ENCODE data around the gene CTXND2. TPM values are rescaled to one million over a fixed set of nuclear protein-coding genes. Genes with fewer than 3 reads are reported as not detected.
"Not testable (repeated sequence)": the region's sequence is repeated elsewhere in the genome, so short reads cannot be mapped to it uniquely, and the experiment has no call there.

Gene CTXND2
- total and polyA plus RNA-seq, 2 of the 4 experiments (the other 2 are of a cell fraction) = not detected

DNA sequence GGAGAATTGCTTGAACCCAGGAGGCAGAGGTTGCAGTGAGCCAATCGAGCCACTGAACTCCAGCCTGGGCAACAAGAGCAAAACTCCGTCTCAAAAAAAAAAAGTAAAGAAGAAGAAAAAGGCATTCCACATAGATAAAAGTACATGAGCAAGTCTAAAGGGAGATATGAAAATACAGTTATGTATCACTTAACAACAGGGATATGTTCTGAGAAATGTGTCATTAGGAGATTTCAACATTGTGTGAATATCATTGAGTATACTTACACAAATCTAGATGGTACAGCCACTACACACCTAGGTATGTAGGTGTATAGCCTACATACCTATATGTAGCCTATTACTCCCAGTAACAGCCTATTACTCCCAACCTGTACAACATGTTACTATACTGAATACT is 23.2 kb upstream of the CTXND2 start:
- Histone ChIP-seq H3K79me1 (ENCODE audit: low read depth in 1 of 2, low read length in 2 of 2) (peaks cover 19 to 59% of the 10 kb centered on the region in 2 experiments), H2BK5ac (ENCODE audit: low read depth, low read length, poor library complexity, severe bottlenecking) (no peak overlapping the region), H2AFZ (replicated peaks; ENCODE audit: low read length, poor library complexity) (no peak overlapping the region), H2AK9ac (replicated peaks; ENCODE audit: low read depth, low read length, poor library complexity) (no peak overlapping the region), H4K8ac (ENCODE audit: low read depth in 2 of 2, low read length in 2 of 2) (no peak overlapping the region), H3K4me3 (ENCODE audit: insufficient read depth, low read depth, low read length) (no peak overlapping the region), H2BK120ac (ENCODE audit: low read depth, low read length) (no peak overlapping the region), H2AK5ac (ENCODE audit: low read depth, low read length) (no peak overlapping the region), H3K9ac (ENCODE audit: low read depth, low read length) (no peak overlapping the region), H3K18ac (ENCODE audit: low read depth, low read length) (no peak overlapping the region), H4K91ac (ENCODE audit: insufficient read depth, low read depth, low read length) (no peak overlapping the region), H3K27ac (ENCODE audit: insufficient read depth, low read length) (no peak overlapping the region), H3K4me1 (ENCODE audit: control insufficient read depth, insufficient read depth, low read length) (0 out of 2 replicates have a peak, but pooled peaks cover 2% of the 10 kb centered on the region), H3K4me2 (ENCODE audit: low read depth, low read length) (no peak overlapping the region), H3K9me3 (ENCODE audit: control insufficient read depth, insufficient read depth, low read length) (no peaks in the 10 kb centered on the region), H2BK20ac (ENCODE audit: low read depth, low read length) (no peak overlapping the region), H4K5ac (ENCODE audit: low read depth, low read length) (no peak overlapping the region), H4K20me1 (ENCODE audit: insufficient read depth, low read length) (peaks cover 29% of the 10 kb centered on the region), H2BK15ac (ENCODE audit: low read depth, low read length) (no peak overlapping the region), H3K23ac (ENCODE audit: low read depth, low read length) (no peak overlapping the region), H3K14ac (replicated peaks; ENCODE audit: low read depth, low read length) (no peak overlapping the region), H3K4ac (ENCODE audit: low read depth, low read length) (no peak overlapping the region), H3K9me1 (ENCODE audit: insufficient read depth, low read length) (0 out of 2 replicates have a peak, but pooled peaks cover 4% of the 10 kb centered on the region), H3K56ac (ENCODE audit: extremely low read depth, insufficient read depth, low read length) (no peak overlapping the region), H3K27me3 (ENCODE audit: control insufficient read depth, insufficient read depth, low read length) (no peaks in the 10 kb centered on the region), H3K36me3 (ENCODE audit: control insufficient read depth, insufficient read depth, low read length) (peaks cover 12% of the 10 kb centered on the region)
- POLR2A ChIA-PET (ENCODE audit: unreplicated experiment) = no interaction called here
- intact Hi-C loops (cut with micrococcal nuclease) (no loop called here), in situ Hi-C loops (cut with MboI; ENCODE audit: low sequenced_read_pairs) (no loop called here), dilution Hi-C loops (cut with HindIII; ENCODE audit: low sequenced_read_pairs, unreplicated experiment) (no loop called here)
- CTCF ChIA-PET = no interaction called here
- TF ChIP-seq MXI1 (IDR thresholded peaks at IDR 0.05; ENCODE audit: borderline replicate concordance, low read depth, low read length) (no peak), CEBPB (IDR thresholded peaks at IDR 0.05; ENCODE audit: low read depth, low read length) (no peak), FOS (IDR thresholded peaks at IDR 0.05; ENCODE audit: low read depth, low read length) (no peak), CHD1 (IDR thresholded peaks at IDR 0.05; ENCODE audit: low read depth, low read length) (no peak), MAFK (IDR thresholded peaks at IDR 0.05; ENCODE audit: low read depth, low read length) (no peak), MAZ (IDR thresholded peaks at IDR 0.05; ENCODE audit: borderline replicate concordance, low read depth, low read length) (no peak), NFE2L2 (IDR thresholded peaks at IDR 0.05; ENCODE audit: low read depth, low read length) (no peak), SMC3 (IDR thresholded peaks at IDR 0.05; ENCODE audit: low read depth, low read length) (no peak)
- TF ChIP-seq, protein P1, sequence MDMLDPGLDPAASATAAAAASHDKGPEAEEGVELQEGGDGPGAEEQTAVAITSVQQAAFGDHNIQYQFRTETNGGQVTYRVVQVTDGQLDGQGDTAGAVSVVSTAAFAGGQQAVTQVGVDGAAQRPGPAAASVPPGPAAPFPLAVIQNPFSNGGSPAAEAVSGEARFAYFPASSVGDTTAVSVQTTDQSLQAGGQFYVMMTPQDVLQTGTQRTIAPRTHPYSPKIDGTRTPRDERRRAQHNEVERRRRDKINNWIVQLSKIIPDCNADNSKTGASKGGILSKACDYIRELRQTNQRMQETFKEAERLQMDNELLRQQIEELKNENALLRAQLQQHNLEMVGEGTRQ (IDR thresholded peaks at IDR 0.05; ENCODE audit: low read depth, low read length) = no peak
- no CpG with 5 or more reads among the region's 2 CpGs for WGBS, 2 experiments (ENCODE audit: extremely low coverage in 2 of 2, insufficient read length in 1 of 2)
- DNase-seq = no peak
- no peak for ATAC-seq (ENCODE audit: low read depth)
- no TSS peak for BruUV-seq (replicated peaks)

DNA sequence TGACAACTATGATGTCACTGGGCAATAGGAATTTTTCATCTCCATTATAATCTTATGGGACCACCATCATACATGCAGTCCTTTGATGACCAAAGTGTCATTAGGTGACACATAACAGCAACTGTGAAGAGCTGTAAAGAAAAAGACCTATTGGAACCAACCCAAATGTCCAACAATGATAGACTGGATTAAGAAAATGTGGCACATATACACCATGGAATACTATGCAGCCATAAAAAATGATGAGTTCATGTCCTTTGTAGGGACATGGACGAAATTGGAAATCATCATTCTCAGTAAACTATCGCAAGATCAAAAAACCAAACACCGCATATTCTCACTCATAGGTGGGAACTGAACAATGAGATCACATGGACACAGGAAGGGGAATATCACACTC is 22.7 kb upstream of the CTXND2 start:
- H3K27me3 ChIP-seq (ENCODE audit: control insufficient read depth, insufficient read depth, low read length); H2BK5ac ChIP-seq (ENCODE audit: low read depth, low read length, poor library complexity, severe bottlenecking); H3K9me1 ChIP-seq (ENCODE audit: insufficient read depth, low read length); H4K91ac ChIP-seq (ENCODE audit: insufficient read depth, low read depth, low read length); H3K4ac ChIP-seq (ENCODE audit: low read depth, low read length); H3K4me3 ChIP-seq (ENCODE audit: insufficient read depth, low read depth, low read length); H2AK5ac ChIP-seq (ENCODE audit: low read depth, low read length); H2BK15ac ChIP-seq (ENCODE audit: low read depth, low read length); POLR2A ChIA-PET (ENCODE audit: unreplicated experiment); H4K5ac ChIP-seq (ENCODE audit: low read depth, low read length); H3K4me2 ChIP-seq (ENCODE audit: low read depth, low read length); H3K23ac ChIP-seq (ENCODE audit: low read depth, low read length); in situ Hi-C loops (cut with MboI; ENCODE audit: low sequenced_read_pairs); intact Hi-C loops (cut with micrococcal nuclease); DNase-seq; H3K27ac ChIP-seq (ENCODE audit: insufficient read depth, low read length); H2AK9ac ChIP-seq (replicated peaks; ENCODE audit: low read depth, low read length, poor library complexity); CTCF ChIA-PET; H3K9ac ChIP-seq (ENCODE audit: low read depth, low read length); H3K9me3 ChIP-seq (ENCODE audit: control insufficient read depth, insufficient read depth, low read length); H2BK20ac ChIP-seq (ENCODE audit: low read depth, low read length); H2BK120ac ChIP-seq (ENCODE audit: low read depth, low read length); H4K8ac ChIP-seq (ENCODE audit: low read depth in 2 of 2, low read length in 2 of 2); BruUV-seq (replicated peaks); dilution Hi-C loops (cut with HindIII; ENCODE audit: low sequenced_read_pairs, unreplicated experiment); H2AFZ ChIP-seq (replicated peaks; ENCODE audit: low read length, poor library complexity); H3K14ac ChIP-seq (replicated peaks; ENCODE audit: low read depth, low read length); H3K18ac ChIP-seq (ENCODE audit: low read depth, low read length); H3K56ac ChIP-seq (ENCODE audit: extremely low read depth, insufficient read depth, low read length); H3K4me1 ChIP-seq (ENCODE audit: control insufficient read depth, insufficient read depth, low read length); ATAC-seq (ENCODE audit: low read depth): not testable (repeated sequence)
- peaks cover 30% of the 10 kb centered on the region for H4K20me1 ChIP-seq (ENCODE audit: insufficient read depth, low read length)
- WGBS, 2 experiments (ENCODE audit: extremely low coverage in 2 of 2, insufficient read length in 1 of 2) = no CpG with 5 or more reads among the region's 3 CpGs
- H3K79me1 ChIP-seq (ENCODE audit: low read depth in 1 of 2, low read length in 2 of 2) = peaks cover 22 to 61% of the 10 kb centered on the region in 2 experiments
- H3K36me3 ChIP-seq (ENCODE audit: control insufficient read depth, insufficient read depth, low read length) = peaks cover 13% of the 10 kb centered on the region
